Endometrium (tissue), 2 donors: ENCODE measurements around the gene ARHGAP44.
"Not testable (repeated sequence)": the region's sequence is repeated elsewhere in the genome, so short reads cannot be mapped to it uniquely, and the experiment has no call there.

ENCODE experiments used
- FAIRE-seq: peaks from 2 replicates; lab custom pipeline; 2012; peaks lifted over from hg19 to GRCh38; lab: Jason Lieb, UNC
- donor health status: control.
- donor health status: control.

The ARHGAP44 gene

GRCh38 chr17:12963505-12963904, 174.2 kb downstream of the ARHGAP44 start:
- no peak for FAIRE-seq

- FAIRE-seq: no peak
Measured at GRCh38 chr17:12964162-12964561, 174.9 kb downstream of the ARHGAP44 start.

DNA sequence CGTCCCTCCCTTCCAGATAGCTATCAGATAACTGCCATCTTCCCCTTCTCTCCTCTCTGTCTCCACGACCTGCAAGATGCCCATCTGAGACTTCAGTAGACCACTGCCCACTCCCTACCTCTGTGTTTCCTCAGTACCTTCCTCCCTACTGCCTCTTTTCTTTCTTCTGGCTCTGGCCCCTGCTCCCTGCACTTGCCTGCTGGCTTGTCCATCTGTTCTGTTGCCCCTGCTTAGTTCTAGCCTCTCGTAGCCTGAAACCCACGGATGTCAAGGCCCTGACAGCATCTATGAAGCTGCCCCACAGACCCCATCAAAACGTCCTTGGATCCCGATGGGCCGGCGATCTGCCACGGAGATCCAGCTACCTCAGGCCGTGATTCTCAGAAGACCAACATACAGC, 175.5 kb downstream of the ARHGAP44 start:
- FAIRE-seq: no peak

- no peak for FAIRE-seq
Measured at GRCh38 chr17:12965988-12966387, 176.7 kb downstream of the ARHGAP44 start.

GRCh38 chr17:12966413-12966812, 177.1 kb downstream of the ARHGAP44 start:
- no peak for FAIRE-seq

GRCh38 chr17:12967962-12968361, 178.7 kb downstream of the ARHGAP44 start:
- no peak for FAIRE-seq

GRCh38 chr17:12973496-12974004, 184.3 kb downstream of the ARHGAP44 start:
- FAIRE-seq: no peak

DNA sequence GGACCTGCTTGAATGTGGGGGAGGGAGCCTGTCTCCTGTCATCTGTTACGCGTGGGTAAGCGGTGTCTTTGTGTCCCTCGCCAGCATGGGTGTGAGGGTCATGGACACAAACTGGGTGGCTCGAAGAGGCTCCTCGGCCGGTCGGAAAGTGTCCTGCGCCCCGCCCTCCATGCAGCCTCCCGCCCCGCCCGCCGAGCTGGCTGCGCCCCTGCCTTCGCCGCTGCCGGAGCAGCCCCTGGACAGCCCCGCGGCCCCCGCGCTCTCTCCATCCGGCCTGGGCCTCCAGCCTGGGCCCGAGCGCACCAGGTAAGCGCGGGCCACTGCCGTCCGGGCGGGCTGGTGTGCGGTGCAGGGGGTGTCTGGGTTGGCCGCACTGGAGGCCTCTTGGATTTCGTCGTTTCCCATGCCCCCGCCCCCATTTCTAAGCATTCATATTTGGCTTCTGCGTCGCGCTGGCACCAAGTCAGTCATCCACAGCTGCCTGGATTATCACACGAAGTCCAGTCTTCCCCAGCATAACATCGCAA, 184.8 kb downstream of the ARHGAP44 start:
- FAIRE-seq: no peak

GRCh38 chr17:12977008-12977751, 187.9 kb downstream of the ARHGAP44 start:
- no peak for FAIRE-seq

- FAIRE-seq: not testable (repeated sequence)
Measured at GRCh38 chr17:12978787-12979186, 189.5 kb downstream of the ARHGAP44 start.

DNA sequence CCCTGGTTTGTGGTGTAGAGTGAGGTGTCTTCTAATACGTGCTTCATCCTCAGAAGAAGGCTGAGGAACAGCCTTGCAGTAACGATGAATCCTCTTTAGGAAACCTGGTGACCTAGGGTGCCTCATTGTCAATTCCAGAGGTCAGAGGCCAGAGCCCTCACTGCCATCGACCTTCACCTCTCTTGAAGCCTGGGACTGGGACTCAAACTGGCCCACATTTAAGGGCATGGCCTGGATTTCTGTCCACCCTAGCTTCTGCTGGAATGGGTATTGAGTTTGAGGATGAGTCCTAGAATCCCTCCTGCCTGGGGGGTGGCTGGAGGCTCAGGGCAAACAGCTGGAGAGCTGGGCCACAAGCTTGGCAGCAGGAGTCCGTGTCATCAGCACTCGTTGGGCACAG, 189.9 kb downstream of the ARHGAP44 start:
- no peak for FAIRE-seq

DNA sequence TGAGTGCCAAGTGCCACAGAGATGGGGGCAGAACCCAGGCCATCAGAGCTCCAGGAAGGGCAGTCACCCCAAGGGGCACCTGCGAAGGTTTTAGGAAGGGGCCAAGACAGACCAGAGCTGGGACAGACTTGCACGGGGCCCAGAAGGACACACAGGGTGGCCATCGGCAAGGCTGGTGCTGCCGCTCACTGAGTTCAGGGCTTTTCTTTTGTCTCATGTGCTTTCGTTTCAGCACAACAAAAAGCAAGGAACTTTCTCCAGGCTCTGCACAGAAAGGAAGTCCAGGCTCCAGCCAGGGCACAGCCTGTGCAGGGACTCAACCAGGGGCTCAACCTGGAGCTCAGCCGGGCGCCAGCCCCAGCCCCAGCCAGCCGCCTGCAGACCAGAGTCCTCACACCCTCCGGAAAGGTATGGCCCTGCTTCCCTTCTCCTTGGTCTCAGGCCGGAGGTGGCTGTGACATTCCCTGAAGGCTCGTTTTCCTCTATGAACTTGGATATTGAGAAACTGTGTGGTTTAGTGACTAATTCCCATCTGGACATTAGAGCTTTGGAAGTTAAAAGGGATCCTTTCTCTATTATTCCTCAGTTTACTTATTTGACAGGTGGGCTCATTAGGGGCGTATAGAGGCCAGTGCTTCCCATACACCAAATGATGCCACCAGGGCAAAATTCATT, 190.7 kb downstream of the ARHGAP44 start:
- no peak for FAIRE-seq

GRCh38 chr17:12982224-12982623, 192.9 kb downstream of the ARHGAP44 start:
- no peak for FAIRE-seq

- FAIRE-seq: no peak
Measured at GRCh38 chr17:12983991-12984884, 194.9 kb downstream of the ARHGAP44 start.

- FAIRE-seq: no peak
Measured at GRCh38 chr17:12985431-12986293, 196.4 kb downstream of the ARHGAP44 start.

GRCh38 chr17:12987120-12987519, 197.8 kb downstream of the ARHGAP44 start:
- no peak for FAIRE-seq

DNA sequence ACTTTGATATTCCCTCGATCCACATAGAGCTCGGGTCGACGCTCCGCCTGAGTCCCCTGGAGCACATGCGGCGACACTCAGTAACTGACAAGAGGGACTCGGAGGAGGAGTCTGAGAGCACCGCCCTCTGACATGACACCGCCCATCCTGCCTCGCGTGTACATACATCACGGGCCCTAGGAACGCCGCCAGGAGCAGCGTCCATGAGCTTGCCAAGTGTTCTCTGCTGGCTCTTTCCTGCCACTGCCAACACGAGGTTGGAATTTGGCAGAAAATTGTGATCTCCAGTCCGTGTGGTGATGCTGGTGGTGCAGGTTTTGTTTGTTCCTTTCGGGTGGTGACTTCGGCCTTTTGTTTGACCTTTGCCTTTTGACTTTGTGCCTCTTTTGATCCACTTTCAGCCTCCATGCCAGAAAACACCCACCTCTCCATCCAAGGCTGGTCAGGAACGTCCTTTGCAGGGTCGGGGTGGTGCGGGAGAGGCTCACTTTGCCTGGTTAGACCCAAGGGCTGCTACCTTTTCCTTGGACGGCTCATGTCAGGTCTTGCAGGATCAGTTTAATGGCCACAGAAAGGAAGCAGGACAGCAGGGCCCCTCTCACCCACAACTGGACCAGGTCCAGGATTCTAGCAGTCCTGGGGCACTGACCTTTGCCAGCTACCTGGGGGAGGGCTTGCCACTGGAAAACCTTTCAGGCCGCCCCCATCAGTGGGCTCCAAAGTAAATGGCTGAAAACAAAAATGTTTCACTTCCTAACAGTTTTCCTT, 200.9 kb downstream of the ARHGAP44 start:
- FAIRE-seq: no peak

GRCh38 chr17:12990926-12991325, 201.6 kb downstream of the ARHGAP44 start:
- no peak for FAIRE-seq

GRCh38 chr17:12992676-12993075, 203.4 kb downstream of the ARHGAP44 start:
- FAIRE-seq: no peak

GRCh38 chr17:12993631-12994030, 204.3 kb downstream of the ARHGAP44 start:
- FAIRE-seq: no peak
